ENCODE data around the gene C14orf180.

DNA sequence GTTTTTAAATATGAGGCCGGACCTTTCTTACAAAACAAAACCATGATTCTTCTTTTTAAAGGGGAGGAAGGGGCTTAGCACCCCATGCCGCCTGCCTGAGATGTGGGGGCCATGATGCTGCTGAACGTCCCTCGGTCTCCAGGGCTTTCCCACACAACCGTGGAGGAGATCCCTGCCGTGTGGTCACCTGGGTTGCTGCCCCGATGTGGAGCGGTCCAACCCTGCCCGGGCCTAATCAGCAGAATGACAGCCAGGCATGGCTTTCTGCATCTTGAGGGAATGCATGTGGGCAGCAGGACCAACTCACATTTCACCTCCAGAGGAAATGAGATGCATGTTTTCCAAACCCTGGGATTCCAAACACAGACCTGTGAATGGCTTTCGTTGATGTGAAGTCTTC lies 48.9 kb upstream of the C14orf180 start:
- TF ChIP-seq RAD21 (conservative IDR thresholded peaks at IDR 0.05 in 1 of 2, IDR thresholded peaks at IDR 0.05 in 1 of 2) (no peak), RFX5 (IDR thresholded peaks at IDR 0.05) (no peak), EP300 (IDR thresholded peaks at IDR 0.05) (no peak), POLR2A (IDR thresholded peaks at IDR 0.05; ENCODE audit: low read length) (no peak), POLR2AphosphoS2 (conservative IDR thresholded peaks at IDR 0.05; ENCODE audit: low read length) (no peak), CBX8 (IDR thresholded peaks at IDR 0.05) (no peak), CEBPB (IDR thresholded peaks at IDR 0.05) (no peak), RCOR1 (IDR thresholded peaks at IDR 0.05; ENCODE audit: low read depth, low read length) (no peak)
- TF ChIP-seq, protein P1, sequence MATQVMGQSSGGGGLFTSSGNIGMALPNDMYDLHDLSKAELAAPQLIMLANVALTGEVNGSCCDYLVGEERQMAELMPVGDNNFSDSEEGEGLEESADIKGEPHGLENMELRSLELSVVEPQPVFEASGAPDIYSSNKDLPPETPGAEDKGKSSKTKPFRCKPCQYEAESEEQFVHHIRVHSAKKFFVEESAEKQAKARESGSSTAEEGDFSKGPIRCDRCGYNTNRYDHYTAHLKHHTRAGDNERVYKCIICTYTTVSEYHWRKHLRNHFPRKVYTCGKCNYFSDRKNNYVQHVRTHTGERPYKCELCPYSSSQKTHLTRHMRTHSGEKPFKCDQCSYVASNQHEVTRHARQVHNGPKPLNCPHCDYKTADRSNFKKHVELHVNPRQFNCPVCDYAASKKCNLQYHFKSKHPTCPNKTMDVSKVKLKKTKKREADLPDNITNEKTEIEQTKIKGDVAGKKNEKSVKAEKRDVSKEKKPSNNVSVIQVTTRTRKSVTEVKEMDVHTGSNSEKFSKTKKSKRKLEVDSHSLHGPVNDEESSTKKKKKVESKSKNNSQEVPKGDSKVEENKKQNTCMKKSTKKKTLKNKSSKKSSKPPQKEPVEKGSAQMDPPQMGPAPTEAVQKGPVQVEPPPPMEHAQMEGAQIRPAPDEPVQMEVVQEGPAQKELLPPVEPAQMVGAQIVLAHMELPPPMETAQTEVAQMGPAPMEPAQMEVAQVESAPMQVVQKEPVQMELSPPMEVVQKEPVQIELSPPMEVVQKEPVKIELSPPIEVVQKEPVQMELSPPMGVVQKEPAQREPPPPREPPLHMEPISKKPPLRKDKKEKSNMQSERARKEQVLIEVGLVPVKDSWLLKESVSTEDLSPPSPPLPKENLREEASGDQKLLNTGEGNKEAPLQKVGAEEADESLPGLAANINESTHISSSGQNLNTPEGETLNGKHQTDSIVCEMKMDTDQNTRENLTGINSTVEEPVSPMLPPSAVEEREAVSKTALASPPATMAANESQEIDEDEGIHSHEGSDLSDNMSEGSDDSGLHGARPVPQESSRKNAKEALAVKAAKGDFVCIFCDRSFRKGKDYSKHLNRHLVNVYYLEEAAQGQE (IDR thresholded peaks at IDR 0.05) = no peak
- TF ChIP-seq, protein P2, sequence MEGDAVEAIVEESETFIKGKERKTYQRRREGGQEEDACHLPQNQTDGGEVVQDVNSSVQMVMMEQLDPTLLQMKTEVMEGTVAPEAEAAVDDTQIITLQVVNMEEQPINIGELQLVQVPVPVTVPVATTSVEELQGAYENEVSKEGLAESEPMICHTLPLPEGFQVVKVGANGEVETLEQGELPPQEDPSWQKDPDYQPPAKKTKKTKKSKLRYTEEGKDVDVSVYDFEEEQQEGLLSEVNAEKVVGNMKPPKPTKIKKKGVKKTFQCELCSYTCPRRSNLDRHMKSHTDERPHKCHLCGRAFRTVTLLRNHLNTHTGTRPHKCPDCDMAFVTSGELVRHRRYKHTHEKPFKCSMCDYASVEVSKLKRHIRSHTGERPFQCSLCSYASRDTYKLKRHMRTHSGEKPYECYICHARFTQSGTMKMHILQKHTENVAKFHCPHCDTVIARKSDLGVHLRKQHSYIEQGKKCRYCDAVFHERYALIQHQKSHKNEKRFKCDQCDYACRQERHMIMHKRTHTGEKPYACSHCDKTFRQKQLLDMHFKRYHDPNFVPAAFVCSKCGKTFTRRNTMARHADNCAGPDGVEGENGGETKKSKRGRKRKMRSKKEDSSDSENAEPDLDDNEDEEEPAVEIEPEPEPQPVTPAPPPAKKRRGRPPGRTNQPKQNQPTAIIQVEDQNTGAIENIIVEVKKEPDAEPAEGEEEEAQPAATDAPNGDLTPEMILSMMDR (IDR thresholded peaks at IDR 0.05) = no peak
- TF ChIP-seq, protein P3, sequence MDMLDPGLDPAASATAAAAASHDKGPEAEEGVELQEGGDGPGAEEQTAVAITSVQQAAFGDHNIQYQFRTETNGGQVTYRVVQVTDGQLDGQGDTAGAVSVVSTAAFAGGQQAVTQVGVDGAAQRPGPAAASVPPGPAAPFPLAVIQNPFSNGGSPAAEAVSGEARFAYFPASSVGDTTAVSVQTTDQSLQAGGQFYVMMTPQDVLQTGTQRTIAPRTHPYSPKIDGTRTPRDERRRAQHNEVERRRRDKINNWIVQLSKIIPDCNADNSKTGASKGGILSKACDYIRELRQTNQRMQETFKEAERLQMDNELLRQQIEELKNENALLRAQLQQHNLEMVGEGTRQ (IDR thresholded peaks at IDR 0.05) = no peak
- TF ChIP-seq, protein P4, sequence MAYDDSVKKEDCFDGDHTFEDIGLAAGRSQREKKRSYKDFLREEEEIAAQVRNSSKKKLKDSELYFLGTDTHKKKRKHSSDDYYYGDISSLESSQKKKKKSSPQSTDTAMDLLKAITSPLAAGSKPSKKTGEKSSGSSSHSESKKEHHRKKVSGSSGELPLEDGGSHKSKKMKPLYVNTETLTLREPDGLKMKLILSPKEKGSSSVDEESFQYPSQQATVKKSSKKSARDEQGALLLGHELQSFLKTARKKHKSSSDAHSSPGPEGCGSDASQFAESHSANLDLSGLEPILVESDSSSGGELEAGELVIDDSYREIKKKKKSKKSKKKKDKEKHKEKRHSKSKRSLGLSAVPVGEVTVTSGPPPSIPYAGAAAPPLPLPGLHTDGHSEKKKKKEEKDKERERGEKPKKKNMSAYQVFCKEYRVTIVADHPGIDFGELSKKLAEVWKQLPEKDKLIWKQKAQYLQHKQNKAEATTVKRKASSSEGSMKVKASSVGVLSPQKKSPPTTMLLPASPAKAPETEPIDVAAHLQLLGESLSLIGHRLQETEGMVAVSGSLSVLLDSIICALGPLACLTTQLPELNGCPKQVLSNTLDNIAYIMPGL (CRISPR knock-in tag; IDR thresholded peaks at IDR 0.05; ENCODE audit: borderline replicate concordance) = no peak
